Cardiac septum (tissue), 1 donor: ENCODE data around the gene CMSS1. TPM values are rescaled to one million over a fixed set of nuclear protein-coding genes. Genes with fewer than 3 reads are reported as not detected.
"Not testable (repeated sequence)": the region's sequence is repeated elsewhere in the genome, so short reads cannot be mapped to it uniquely, and the experiment has no call there.

Experiments
- DNase-seq: peaks from one replicate; pipeline ENCODE4 v3.0.0-alpha.2; 2020; ENCODE audit warnings: low spot score
- intact Hi-C: fragments of 100-400 bp; cut with DNase I; formaldehyde crosslinking; loops from one replicate; pipeline ENCODE4 v1.14.0; 2022
- total RNA-seq: library from RNA; stranded (reverse); fragmentation: NEBNext Ultra II Directional; extraction: Animal tissue kit (Norgen Biotek cat#: 25700); gene quantifications from one replicate; pipeline ENCODE4 v1.2.1, GENCODE V29; 2021
- donor health status: DM: no; HTN: no; CAD: no.

Gene CMSS1
- total RNA-seq, 1 donor from 2014 or later: 22.0 TPM

DNA sequence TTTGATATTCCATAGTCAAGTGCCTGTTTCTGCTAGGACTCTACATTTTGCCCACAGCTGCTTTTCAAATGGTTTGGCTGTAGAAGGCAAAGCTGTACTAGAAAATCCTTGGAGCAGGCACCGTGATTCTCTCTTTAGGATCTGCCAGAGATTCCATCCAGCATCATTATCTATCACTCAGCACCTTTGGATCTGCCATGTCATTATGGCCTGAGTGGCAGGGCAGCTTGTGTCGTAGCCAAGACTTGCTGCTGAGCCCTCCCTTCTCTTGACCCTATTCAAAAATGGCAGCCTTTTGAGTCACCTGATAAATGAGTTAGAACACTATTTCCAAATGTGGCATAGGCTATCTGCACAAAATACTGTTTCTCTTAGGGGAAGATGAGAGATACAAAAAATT is 8.1 kb upstream of the CMSS1 start:
- no peak for DNase-seq
- intact Hi-C loops: no loop called here

GRCh38 chr3:99810403-99810802 is 7.3 kb upstream of the CMSS1 start:
- intact Hi-C loops: no loop called here
- DNase-seq: no peak

GRCh38 chr3:99817047-99817436 is 620 bp upstream of the CMSS1 start:
- intact Hi-C loops: loop anchor here (5.0 kb wide), 1 partner anchor 445 kb away; the partner anchor contains the start of gene TBC1D23
- no peak for DNase-seq

DNA sequence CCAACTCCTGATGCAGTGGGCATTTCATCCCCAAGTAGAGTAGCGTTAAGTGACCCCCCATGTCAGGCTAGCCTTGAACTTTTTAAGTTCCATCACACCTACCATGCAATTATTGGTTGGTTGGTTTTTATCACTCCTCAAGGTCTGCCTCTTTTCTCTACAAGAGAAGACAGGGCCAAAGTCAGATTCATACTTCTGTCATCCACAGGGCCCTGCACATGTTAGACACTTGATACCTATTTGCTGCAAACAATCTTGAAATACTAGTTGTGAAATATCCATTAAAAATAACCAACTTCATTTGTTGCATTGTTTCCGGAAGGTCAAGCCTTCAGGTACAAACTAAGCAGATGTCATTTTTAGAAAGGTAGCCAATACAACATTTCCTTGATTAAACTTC is 1.2 kb downstream of the CMSS1 start:
- intact Hi-C loops: loop anchor here (5.0 kb wide), 1 partner anchor 443 kb away; the partner anchor contains the start of gene TBC1D23
- DNase-seq: no peak

- no peak for DNase-seq
- intact Hi-C loops: no loop called here
These were observed 6.4 kb downstream of the CMSS1 start for GRCh38 chr3:99823723-99824711.

- no peak for DNase-seq
- intact Hi-C loops: no loop called here
These were observed 7.5 kb downstream of the CMSS1 start for GRCh38 chr3:99825004-99825640.

GRCh38 chr3:99829844-99830243 is 12.2 kb downstream of the CMSS1 start:
- DNase-seq: no peak
- intact Hi-C loops: loop anchor here (10.0 kb wide), 2 partner anchors 575 to 765 kb away; partner anchors contain the start of genes LNP1 and TOMM70

- DNase-seq: no peak
- intact Hi-C loops: loop anchor here (10.0 kb wide), 2 partner anchors 571 to 761 kb away; partner anchors contain the start of genes LNP1 and TOMM70
These were observed 16.0 kb downstream of the CMSS1 start for GRCh38 chr3:99833617-99834205.

DNA sequence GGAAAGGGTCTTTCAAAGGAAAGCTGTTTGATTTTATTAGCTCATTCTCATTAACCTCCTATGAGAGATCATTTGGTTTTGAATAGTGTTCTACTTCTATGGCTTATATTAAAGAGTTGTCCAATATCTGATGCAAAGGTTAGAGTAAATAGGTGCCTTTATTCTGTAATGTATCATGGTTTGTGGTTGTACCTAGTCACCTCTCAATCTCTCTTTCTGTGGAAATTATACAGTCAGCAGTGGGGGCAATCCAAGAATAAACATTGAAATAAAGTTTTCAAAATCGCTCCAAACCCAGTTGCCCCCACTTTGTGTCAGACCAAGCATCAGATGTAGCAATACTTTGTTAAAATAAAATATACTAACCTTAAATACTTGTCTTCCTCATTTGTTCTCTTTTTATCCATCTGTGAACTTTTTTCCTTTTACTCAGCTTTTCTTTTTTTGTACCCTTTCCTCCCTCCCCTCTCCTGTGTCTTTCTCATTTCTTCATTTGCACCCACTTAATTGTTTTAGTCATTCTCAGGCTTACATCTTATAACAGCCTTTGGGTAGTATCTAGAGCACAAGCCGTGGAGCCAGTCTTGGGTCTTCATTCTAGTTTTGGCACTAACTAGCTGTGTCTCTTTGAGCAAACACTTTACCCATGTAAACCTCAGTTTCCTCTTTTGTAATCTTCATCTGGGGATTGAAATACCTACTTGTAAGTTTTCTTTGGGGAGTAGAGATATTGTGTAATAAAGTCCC is 16.7 kb downstream of the CMSS1 start:
- DNase-seq: no peak
- intact Hi-C loops: loop anchor here (10.0 kb wide), 2 partner anchors 570 to 760 kb away; partner anchors contain the start of genes LNP1 and TOMM70

DNA sequence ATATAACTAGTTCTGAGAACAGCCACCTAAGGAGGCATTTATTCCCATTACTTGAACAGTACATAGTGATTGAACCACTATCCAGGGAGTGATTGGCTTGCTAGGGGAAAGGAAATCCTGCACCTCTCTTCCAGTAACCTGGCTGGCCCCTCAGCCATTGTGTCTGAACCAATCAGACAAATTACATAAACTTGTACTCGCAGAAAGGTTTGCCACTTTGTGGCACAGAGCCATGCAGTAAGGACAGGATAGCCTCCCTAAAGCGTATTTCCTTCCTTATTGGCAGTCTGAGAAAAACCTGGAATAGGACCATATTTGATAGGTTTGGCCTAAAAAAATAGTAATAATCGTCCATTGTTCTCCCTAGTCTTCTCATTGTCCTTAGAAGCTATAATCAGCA is 19.0 kb downstream of the CMSS1 start:
- no peak for DNase-seq
- intact Hi-C loops: loop anchor here (10.0 kb wide), 2 partner anchors 568 to 758 kb away; partner anchors contain the start of genes LNP1 and TOMM70

DNA sequence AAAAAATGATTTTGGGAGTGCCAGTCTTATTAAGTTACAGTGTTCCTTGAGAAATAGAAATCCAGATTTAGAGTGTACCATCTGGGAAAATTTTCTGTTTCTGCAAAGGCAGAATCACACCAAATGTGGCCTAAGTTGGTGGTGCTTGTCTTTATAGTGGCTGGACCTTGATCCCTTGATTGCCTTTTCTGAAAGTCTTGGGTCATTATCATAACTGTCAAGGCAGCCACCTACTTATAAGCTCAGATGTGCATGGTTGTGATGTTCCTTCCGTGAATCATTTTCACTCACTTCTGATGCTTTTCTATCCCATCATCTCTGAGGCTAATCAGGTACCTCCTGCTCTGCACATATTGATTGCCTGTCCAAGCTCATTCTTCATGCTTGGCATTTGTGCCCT is 20.1 kb downstream of the CMSS1 start:
- intact Hi-C loops: loop anchor here (10.0 kb wide), 2 partner anchors 567 to 757 kb away; partner anchors contain the start of genes LNP1 and TOMM70
- no peak for DNase-seq

DNA sequence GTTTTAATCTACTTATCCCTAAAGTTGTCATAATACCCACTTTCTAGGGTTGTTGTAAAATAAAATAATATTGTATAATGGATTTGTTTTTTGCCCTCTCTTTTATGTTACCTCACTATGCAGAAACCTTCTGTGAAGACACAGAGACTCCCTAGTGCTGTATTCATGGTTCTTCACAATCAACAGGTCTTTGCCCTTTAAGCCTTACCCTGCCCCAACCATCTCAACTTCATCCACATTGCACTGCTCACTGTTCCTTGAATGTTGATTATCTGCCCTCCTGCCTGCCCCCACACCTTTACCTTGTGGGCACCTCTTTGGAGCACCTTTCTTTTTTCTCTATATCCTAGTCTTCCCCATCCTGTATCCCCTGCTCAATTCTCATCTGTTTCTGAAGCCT is 21.1 kb downstream of the CMSS1 start:
- DNase-seq: no peak
- intact Hi-C loops: loop anchor here (10.0 kb wide), 2 partner anchors 566 to 756 kb away; partner anchors contain the start of genes LNP1 and TOMM70

GRCh38 chr3:99839613-99840012 is 22.0 kb downstream of the CMSS1 start:
- DNase-seq: no peak
- intact Hi-C loops: loop anchor here (5.0 to 10.0 kb wide), 4 partner anchors 228 to 755 kb away; partner anchors contain the start of genes LNP1 and TOMM70

GRCh38 chr3:99841949-99842348 is 24.3 kb downstream of the CMSS1 start:
- intact Hi-C loops: loop anchor here (5.0 kb wide), 2 partner anchors 225 to 410 kb away; no protein-coding TSS in a partner anchor
- not testable (repeated sequence) for DNase-seq

- DNase-seq: no peak
- intact Hi-C loops: loop anchor here (5.0 kb wide), 2 partner anchors 224 to 409 kb away; no protein-coding TSS in a partner anchor
These were observed 25.3 kb downstream of the CMSS1 start for GRCh38 chr3:99842826-99843589.

DNA sequence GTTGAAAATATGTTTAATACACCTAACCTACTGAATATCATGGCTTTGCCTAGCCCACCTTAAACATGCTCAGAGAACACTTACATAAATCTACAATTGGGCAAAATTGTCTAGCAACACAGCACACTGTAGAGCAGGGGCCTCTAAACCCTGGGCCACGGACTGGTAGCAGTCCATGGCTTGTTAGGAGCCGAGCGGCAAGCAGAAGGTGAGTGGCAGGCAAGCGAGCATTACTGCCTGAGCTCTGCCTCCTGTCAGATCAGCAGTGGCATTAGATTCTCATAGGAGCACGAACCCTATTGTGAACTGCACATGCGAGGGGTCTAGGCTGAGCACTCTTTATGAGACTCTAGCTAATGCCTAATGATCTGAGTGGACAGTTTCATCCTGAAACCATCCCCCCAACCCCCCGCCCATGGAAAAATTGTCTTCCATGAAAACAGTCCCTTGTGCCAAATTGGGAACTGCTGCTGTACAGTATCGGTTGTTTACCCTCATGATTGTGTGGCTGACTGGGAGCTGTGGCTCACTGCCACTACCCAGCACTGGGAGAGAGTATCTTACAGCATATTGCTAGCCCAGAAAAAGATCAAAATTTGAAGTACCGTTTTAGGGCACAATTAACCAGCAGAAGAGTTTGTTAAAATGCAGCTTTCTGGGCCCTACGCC is 26.1 kb downstream of the CMSS1 start:
- intact Hi-C loops: loop anchor here (2.0 to 5.0 kb wide), 4 partner anchors 165 to 409 kb away; no protein-coding TSS in a partner anchor

GRCh38 chr3:99845331-99845730 is 27.7 kb downstream of the CMSS1 start:
- DNase-seq: no peak
- intact Hi-C loops: loop anchor here (2.0 to 5.0 kb wide), 3 partner anchors 77 to 195 kb away; no protein-coding TSS in a partner anchor

More for the DNA sequence above, 26.1 kb downstream of the CMSS1 start:
- no peak for DNase-seq
